NCI-H345 treated with DMSO at 0.1 percent for 48 hours (cell line): Measurements from ENCODE around the gene MUC5B.
"Not testable (repeated sequence)": the region's sequence is repeated elsewhere in the genome, so short reads cannot be mapped to it uniquely, and the experiment has no call there.

Source experiments
- DNase-seq: peaks from one replicate; lab custom pipeline; 2025; ENCODE audit not compliant: unreplicated experiment; lab: John Stamatoyannopoulos, UW

MUC5B gene

GRCh38 chr11:1242751-1243150 lies 19.9 kb downstream of the MUC5B start:
- DNase-seq: not testable (repeated sequence)

- DNase-seq: not testable (repeated sequence)
Measured at GRCh38 chr11:1243521-1243920, 20.7 kb downstream of the MUC5B start.

- not testable (repeated sequence) for DNase-seq
Measured at GRCh38 chr11:1244557-1244956, 21.7 kb downstream of the MUC5B start.

- DNase-seq: not testable (repeated sequence)
Measured at GRCh38 chr11:1245717-1246116, 22.9 kb downstream of the MUC5B start.

GRCh38 chr11:1246301-1246700 lies 23.4 kb downstream of the MUC5B start:
- DNase-seq: not testable (repeated sequence)

GRCh38 chr11:1247026-1247425 lies 24.2 kb downstream of the MUC5B start:
- not testable (repeated sequence) for DNase-seq

GRCh38 chr11:1248951-1249350 lies 26.1 kb downstream of the MUC5B start:
- not testable (repeated sequence) for DNase-seq

GRCh38 chr11:1250411-1250810 lies 27.5 kb downstream of the MUC5B start:
- not testable (repeated sequence) for DNase-seq

GRCh38 chr11:1251236-1251770 lies 28.4 kb downstream of the MUC5B start:
- DNase-seq: no peak

- no peak for DNase-seq
Measured at GRCh38 chr11:1252371-1253102, 29.7 kb downstream of the MUC5B start.

GRCh38 chr11:1253103-1253485 lies 30.2 kb downstream of the MUC5B start:
- DNase-seq: no peak

GRCh38 chr11:1254086-1254648 lies 31.3 kb downstream of the MUC5B start:
- DNase-seq: no peak

- DNase-seq: no peak
Measured at GRCh38 chr11:1254733-1255132, 31.9 kb downstream of the MUC5B start.

- no peak for DNase-seq
Measured at GRCh38 chr11:1255151-1255550, 32.3 kb downstream of the MUC5B start.

- no peak for DNase-seq
Measured at GRCh38 chr11:1256257-1257045, 33.6 kb downstream of the MUC5B start.

- no peak for DNase-seq
Measured at GRCh38 chr11:1257366-1257765, 34.5 kb downstream of the MUC5B start.

GRCh38 chr11:1257916-1258315 lies 35.0 kb downstream of the MUC5B start:
- DNase-seq: no peak

- no peak for DNase-seq
Measured at GRCh38 chr11:1258401-1259075, 35.7 kb downstream of the MUC5B start.

- DNase-seq: no peak
Measured at GRCh38 chr11:1259076-1259461, 36.2 kb downstream of the MUC5B start.

- no peak for DNase-seq
Measured at GRCh38 chr11:1259561-1259960, 36.7 kb downstream of the MUC5B start.

- DNase-seq: no peak
Measured at GRCh38 chr11:1260023-1260501, 37.2 kb downstream of the MUC5B start.
